Type B pancreatic cell (in vitro differentiated cells): ENCODE results near the gene UBE4B. TPM values are rescaled to one million over a fixed set of nuclear protein-coding genes. Genes with fewer than 3 reads are reported as not detected.
"Not testable (repeated sequence)": the region's sequence is repeated elsewhere in the genome, so short reads cannot be mapped to it uniquely, and the experiment has no call there.

Experiments
- DNase-seq: peaks from one replicate; pipeline ENCODE4 v3.0.0; 2021; ENCODE audit warnings: mixed read lengths; ENCODE audit not compliant: unreplicated experiment; ENCODE audit errors: extremely low spot score
- H3K27ac Mint-ChIP-seq: 2 replicates; pipeline ENCODE4 v1.8.0; 2021; ENCODE audit warnings: mild to moderate bottlenecking, mixed read lengths
- H3K27me3 Mint-ChIP-seq: 2 replicates; pipeline ENCODE4 v1.8.0; 2021; ENCODE audit warnings: mixed read lengths
- H3K36me3 Mint-ChIP-seq: 2 replicates; pipeline ENCODE4 v1.8.0; 2021; ENCODE audit warnings: mixed read lengths
- H3K4me1 Mint-ChIP-seq: one replicate; pipeline ENCODE4 v1.8.0; 2021; ENCODE audit warnings: mixed read lengths; ENCODE audit not compliant: unreplicated experiment
- H3K4me3 Mint-ChIP-seq: 2 replicates; pipeline ENCODE4 v1.8.0; 2021; ENCODE audit warnings: mild to moderate bottlenecking, mixed read lengths
- H3K9me3 Mint-ChIP-seq: 2 replicates; pipeline ENCODE4 v1.8.0; 2021; ENCODE audit warnings: mixed read lengths
- CTCF ChIP-seq: fragments of 200-600 bp; sonication (generic); conservative IDR thresholded peaks from 2 replicates; pipeline ENCODE4 v1.5.0; 2021; ENCODE audit warnings: antibody characterized with exemption, mild to moderate bottlenecking
- microRNA-seq: library from miRNA; unstranded; fragments of <30 nt; microRNA quantifications from one replicate; pipeline ENCODE4, GENCODE V29; 2020
- total RNA-seq: library from RNA; stranded (reverse); gene quantifications from 2 replicates; pipeline ENCODE4 v1.2.1, GENCODE V29; 2021; ENCODE audit warnings: low replicate concordance

The UBE4B gene
- total RNA-seq, 1 donor from 2014 or later, result 55.1 TPM

- Mint-ChIP-seq H3K9me3 (no peaks in the 10 kb centered on the region), H3K27ac (peak overlapping the region; percentile 40), H3K4me3 (no peak overlapping the region), H3K36me3 (no peaks in the 10 kb centered on the region), H3K27me3 (no peaks in the 10 kb centered on the region), H3K4me1 (peaks cover 30% of the 10 kb centered on the region)
- no peak for TF ChIP-seq CTCF
- DNase-seq, result no peak
Observed at GRCh38 chr1:10217748-10218441, 185.1 kb downstream of the UBE4B start.

GRCh38 chr1:10220200-10220599 is 187.4 kb downstream of the UBE4B start:
- H3K27me3 Mint-ChIP-seq, result no peaks in the 10 kb centered on the region
- TF ChIP-seq CTCF, result no peak
- no peak overlapping the region for H3K27ac Mint-ChIP-seq
- H3K4me1 Mint-ChIP-seq, result peaks cover 20% of the 10 kb centered on the region
- no peak for DNase-seq
- H3K9me3 Mint-ChIP-seq, result no peaks in the 10 kb centered on the region
- H3K36me3 Mint-ChIP-seq, result no peaks in the 10 kb centered on the region
- no peak overlapping the region for H3K4me3 Mint-ChIP-seq

GRCh38 chr1:10220657-10221056 is 187.9 kb downstream of the UBE4B start:
- H3K4me3 Mint-ChIP-seq, DNase-seq, H3K27ac Mint-ChIP-seq, H3K9me3 Mint-ChIP-seq, H3K36me3 Mint-ChIP-seq, H3K27me3 Mint-ChIP-seq: not testable (repeated sequence)
- peaks cover 24% of the 10 kb centered on the region for H3K4me1 Mint-ChIP-seq

- Mint-ChIP-seq H3K4me1 (peaks cover 8% of the 10 kb centered on the region), H3K36me3 (peaks cover 3% of the 10 kb centered on the region), H3K27me3 (no peaks in the 10 kb centered on the region), H3K4me3 (no peak overlapping the region), H3K27ac (no peak overlapping the region), H3K9me3 (no peaks in the 10 kb centered on the region)
- TF ChIP-seq CTCF, result no peak
- no peak for DNase-seq
Observed at GRCh38 chr1:10225573-10225972, 192.8 kb downstream of the UBE4B start.

- H3K4me1 Mint-ChIP-seq, result peaks cover 16% of the 10 kb centered on the region
- no peak overlapping the region for H3K4me3 Mint-ChIP-seq
- TF ChIP-seq CTCF, result no peak
- DNase-seq, result no peak
- no peaks in the 10 kb centered on the region for H3K27me3 Mint-ChIP-seq
- H3K36me3 Mint-ChIP-seq, result peaks cover 3% of the 10 kb centered on the region
- H3K9me3 Mint-ChIP-seq, result no peaks in the 10 kb centered on the region
- no peak overlapping the region for H3K27ac Mint-ChIP-seq
Observed at GRCh38 chr1:10228528-10228927, 195.8 kb downstream of the UBE4B start.

GRCh38 chr1:10229903-10230302 is 197.1 kb downstream of the UBE4B start:
- peaks cover 16% of the 10 kb centered on the region for H3K4me1 Mint-ChIP-seq
- no peak overlapping the region for H3K4me3 Mint-ChIP-seq
- H3K27me3 Mint-ChIP-seq, result no peaks in the 10 kb centered on the region
- no peak for DNase-seq
- peaks cover 3% of the 10 kb centered on the region for H3K36me3 Mint-ChIP-seq
- no peak overlapping the region for H3K27ac Mint-ChIP-seq
- H3K9me3 Mint-ChIP-seq, result no peaks in the 10 kb centered on the region
- TF ChIP-seq CTCF, result no peak

Small RNAs within 50 kb of the gene (microRNA-seq; reads per million reads assigned to microRNA genes)
- gene MIR1273D, result not detected

Other genes starting within 250 kb of the UBE4B start
- 112 and 136 TPM in 2 replicates for gene CLSTN1, start 209.0 kb upstream of the UBE4B start, total RNA-seq
- gene CTNNBIP1, start 122.7 kb upstream of the UBE4B start, total RNA-seq, result 51.8 and 54.1 TPM in 2 replicates
- gene LZIC, start 89.6 kb upstream of the UBE4B start, total RNA-seq, result 37.9 and 41.8 TPM in 2 replicates
- 11.9 and 12.7 TPM in 2 replicates for gene NMNAT1, start 89.5 kb upstream of the UBE4B start, total RNA-seq
- gene RBP7, start 35.7 kb upstream of the UBE4B start, total RNA-seq, result 0.92 and 2.9 TPM in 2 replicates
- gene KIF1B, start 177.6 kb downstream of the UBE4B start, total RNA-seq, result 50.3 and 64.3 TPM in 2 replicates